ENCODE data around the gene EGFR. TPM values are rescaled to one million over a fixed set of nuclear protein-coding genes. Genes with fewer than 3 reads are reported as not detected.
A peak's percentile ranks its signal among the peaks of the same experiment; 100 is the strongest.

Gene EGFR
- total RNA-seq, 2 experiments from 2014 or later, result not detected

GRCh38 chr7:55185941-55186609 lies 167.3 kb downstream of the EGFR start:
- H3K9me3 Mint-ChIP-seq, result no peaks in the 10 kb centered on the region
- intact Hi-C loops (cut with micrococcal nuclease), result no loop called here
- H3K27me3 Mint-ChIP-seq, result peaks cover 16% of the 10 kb centered on the region
- no peaks in the 10 kb centered on the region for H3K36me3 Mint-ChIP-seq
- ChIA-PET CTCF (interaction anchor here (2.3 kb wide), 1 partner anchor 69 kb away, joined by 8 read pairs; no protein-coding TSS in a partner anchor), POLR2A (no interaction called here)
- no peaks in the 10 kb centered on the region for H3K4me1 Mint-ChIP-seq (ENCODE audit: low read depth)
- H3K27ac Mint-ChIP-seq, result no peak overlapping the region
- no peak overlapping the region for H3K4me3 Mint-ChIP-seq
- peak; percentile 14 for DNase-seq

GRCh38 chr7:55187701-55188491 lies 169.1 kb downstream of the EGFR start:
- ChIA-PET CTCF (interaction anchor here (1.8 kb wide), 1 partner anchor 68 kb away, joined by 4 read pairs; no protein-coding TSS in a partner anchor), POLR2A (no interaction called here)
- Mint-ChIP-seq H3K4me1 (ENCODE audit: low read depth) (no peaks in the 10 kb centered on the region), H3K4me3 (no peak overlapping the region), H3K27me3 (peaks cover 16% of the 10 kb centered on the region), H3K36me3 (no peaks in the 10 kb centered on the region), H3K9me3 (no peaks in the 10 kb centered on the region), H3K27ac (no peak overlapping the region)
- DNase-seq, result no peak
- intact Hi-C loops (cut with micrococcal nuclease), result no loop called here

GRCh38 chr7:55188590-55189138 lies 169.8 kb downstream of the EGFR start:
- no peaks in the 10 kb centered on the region for H3K36me3 Mint-ChIP-seq
- H3K9me3 Mint-ChIP-seq, result no peaks in the 10 kb centered on the region
- CTCF ChIA-PET, result interaction anchor here (1.8 kb wide), 1 partner anchor 67 kb away, joined by 4 read pairs; no protein-coding TSS in a partner anchor
- no peaks in the 10 kb centered on the region for H3K4me1 Mint-ChIP-seq (ENCODE audit: low read depth)
- no peak overlapping the region for H3K27ac Mint-ChIP-seq
- H3K4me3 Mint-ChIP-seq, result no peak overlapping the region
- DNase-seq, result no peak
- peaks cover 16% of the 10 kb centered on the region for H3K27me3 Mint-ChIP-seq
- POLR2A ChIA-PET, result no interaction called here
- intact Hi-C loops (cut with micrococcal nuclease), result no loop called here

GRCh38 chr7:55189146-55189766 lies 170.4 kb downstream of the EGFR start:
- CTCF ChIA-PET, result interaction anchor here (1.8 kb wide), 1 partner anchor 66 kb away, joined by 4 read pairs; no protein-coding TSS in a partner anchor
- Mint-ChIP-seq H3K36me3 (no peaks in the 10 kb centered on the region), H3K4me3 (no peak overlapping the region), H3K27me3 (peaks cover 14% of the 10 kb centered on the region), H3K27ac (no peak overlapping the region), H3K9me3 (no peaks in the 10 kb centered on the region), H3K4me1 (ENCODE audit: low read depth) (no peaks in the 10 kb centered on the region)
- POLR2A ChIA-PET, result no interaction called here
- no peak for DNase-seq
- intact Hi-C loops (cut with micrococcal nuclease), result no loop called here

GRCh38 chr7:55189878-55190436 lies 171.1 kb downstream of the EGFR start:
- CTCF ChIA-PET, result interaction anchor here (1.8 kb wide), 1 partner anchor 66 kb away, joined by 4 read pairs; no protein-coding TSS in a partner anchor
- no peak for DNase-seq
- POLR2A ChIA-PET, result no interaction called here
- Mint-ChIP-seq H3K9me3 (no peaks in the 10 kb centered on the region), H3K27me3 (peaks cover 13% of the 10 kb centered on the region), H3K36me3 (no peaks in the 10 kb centered on the region), H3K27ac (no peak overlapping the region), H3K4me3 (no peak overlapping the region), H3K4me1 (ENCODE audit: low read depth) (no peaks in the 10 kb centered on the region)
- intact Hi-C loops (cut with micrococcal nuclease), result no loop called here

GRCh38 chr7:55190511-55191160 lies 171.8 kb downstream of the EGFR start:
- DNase-seq, result no peak
- no peaks in the 10 kb centered on the region for H3K36me3 Mint-ChIP-seq
- CTCF ChIA-PET, result no interaction called here
- POLR2A ChIA-PET, result no interaction called here
- H3K27ac Mint-ChIP-seq, result no peak overlapping the region
- H3K4me3 Mint-ChIP-seq, result no peak overlapping the region
- intact Hi-C loops (cut with micrococcal nuclease), result no loop called here
- H3K9me3 Mint-ChIP-seq, result no peaks in the 10 kb centered on the region
- H3K27me3 Mint-ChIP-seq, result peaks cover 13% of the 10 kb centered on the region
- no peaks in the 10 kb centered on the region for H3K4me1 Mint-ChIP-seq (ENCODE audit: low read depth)

GRCh38 chr7:55191161-55191925 lies 172.5 kb downstream of the EGFR start:
- H3K27me3 Mint-ChIP-seq, result peaks cover 13% of the 10 kb centered on the region
- CTCF ChIA-PET, result no interaction called here
- no peak overlapping the region for H3K4me3 Mint-ChIP-seq
- DNase-seq, result no peak
- intact Hi-C loops (cut with micrococcal nuclease), result no loop called here
- no peaks in the 10 kb centered on the region for H3K4me1 Mint-ChIP-seq (ENCODE audit: low read depth)
- no peaks in the 10 kb centered on the region for H3K36me3 Mint-ChIP-seq
- POLR2A ChIA-PET, result no interaction called here
- no peak overlapping the region for H3K27ac Mint-ChIP-seq
- H3K9me3 Mint-ChIP-seq, result no peaks in the 10 kb centered on the region

GRCh38 chr7:55191926-55192692 lies 173.3 kb downstream of the EGFR start:
- Mint-ChIP-seq H3K9me3 (no peaks in the 10 kb centered on the region), H3K4me1 (ENCODE audit: low read depth) (no peaks in the 10 kb centered on the region), H3K36me3 (no peaks in the 10 kb centered on the region), H3K4me3 (no peak overlapping the region), H3K27me3 (peaks cover 7% of the 10 kb centered on the region), H3K27ac (no peak overlapping the region)
- CTCF ChIA-PET, result no interaction called here
- intact Hi-C loops (cut with micrococcal nuclease), result no loop called here
- no peak for DNase-seq
- POLR2A ChIA-PET, result no interaction called here

GRCh38 chr7:55192723-55193122 lies 173.9 kb downstream of the EGFR start:
- POLR2A ChIA-PET, result no interaction called here
- Mint-ChIP-seq H3K36me3 (no peaks in the 10 kb centered on the region), H3K27ac (no peak overlapping the region), H3K4me1 (ENCODE audit: low read depth) (no peaks in the 10 kb centered on the region), H3K4me3 (no peak overlapping the region), H3K9me3 (no peaks in the 10 kb centered on the region), H3K27me3 (peaks cover 3% of the 10 kb centered on the region)
- DNase-seq, result no peak
- intact Hi-C loops (cut with micrococcal nuclease), result no loop called here
- CTCF ChIA-PET, result no interaction called here

GRCh38 chr7:55193245-55193644 lies 174.4 kb downstream of the EGFR start:
- Mint-ChIP-seq H3K9me3 (no peaks in the 10 kb centered on the region), H3K4me1 (ENCODE audit: low read depth) (no peaks in the 10 kb centered on the region), H3K27ac (no peak overlapping the region), H3K4me3 (no peak overlapping the region), H3K27me3 (peaks cover under 1% of the 10 kb centered on the region), H3K36me3 (no peaks in the 10 kb centered on the region)
- intact Hi-C loops (cut with micrococcal nuclease), result no loop called here
- ChIA-PET POLR2A (no interaction called here), CTCF (no interaction called here)
- no peak for DNase-seq

GRCh38 chr7:55194522-55194921 lies 175.7 kb downstream of the EGFR start:
- H3K27ac Mint-ChIP-seq, result no peak overlapping the region
- CTCF ChIA-PET, result no interaction called here
- H3K4me3 Mint-ChIP-seq, result no peak overlapping the region
- intact Hi-C loops (cut with micrococcal nuclease), result no loop called here
- no peaks in the 10 kb centered on the region for H3K9me3 Mint-ChIP-seq
- no peak for DNase-seq
- H3K4me1 Mint-ChIP-seq (ENCODE audit: low read depth), result no peaks in the 10 kb centered on the region
- H3K27me3 Mint-ChIP-seq, result no peaks in the 10 kb centered on the region
- H3K36me3 Mint-ChIP-seq, result no peaks in the 10 kb centered on the region
- POLR2A ChIA-PET, result no interaction called here
